Measurements from ENCODE around the gene TNRC18. TPM values are rescaled to one million over a fixed set of nuclear protein-coding genes. Genes with fewer than 3 reads are reported as not detected.

The TNRC18 gene
- polyA plus RNA-seq, 4 donors = 5.4 to 89.8 (median 29.2) TPM

DNA sequence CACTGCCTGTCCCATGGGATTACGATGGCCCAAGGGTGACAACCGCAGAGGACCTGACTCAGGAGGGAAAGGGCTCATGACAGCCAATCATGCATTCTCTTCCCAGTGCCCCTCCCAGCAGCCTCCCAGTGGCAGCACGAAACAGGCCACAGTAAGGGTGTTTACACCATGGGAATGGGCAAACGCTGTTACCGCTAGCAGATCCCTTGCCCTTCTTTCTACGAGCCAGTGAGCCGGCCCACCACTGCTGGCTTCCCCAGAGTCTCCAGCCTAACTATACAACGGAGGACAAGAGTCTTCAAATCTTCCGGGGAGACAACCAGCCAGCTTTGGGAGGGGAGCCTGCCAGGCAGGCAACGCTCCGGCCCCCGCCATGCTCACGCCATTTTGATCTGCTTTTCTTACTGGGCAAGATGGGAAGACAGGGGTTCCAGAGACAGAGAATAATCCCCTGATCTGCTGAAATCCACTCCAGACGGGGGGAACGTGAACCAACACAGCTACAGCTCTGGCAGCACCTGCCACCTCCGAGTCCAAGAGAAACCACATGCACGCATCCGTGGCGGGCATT is 71.1 kb downstream of the TNRC18 start:
- WGBS, 3 donors = 93 to 96% (median 96%) methylated on average over 19 of the region's 19 CpGs
- H3K27me3 ChIP-seq (ENCODE audit: control insufficient read depth in 3 of 3, insufficient read depth in 3 of 3, low read length in 3 of 3) = no peaks in the 10 kb centered on the region
- no peak overlapping the region for H3K27ac ChIP-seq (ENCODE audit: low read depth in 1 of 3, low read length in 2 of 3)
- FAIRE-seq (no peak), DNase-seq (no peak)
- no peaks in the 10 kb centered on the region for H3K9me3 ChIP-seq (ENCODE audit: control insufficient read depth in 2 of 2, insufficient read depth in 1 of 2, low read depth in 1 of 2, low read length in 1 of 2)
- peaks cover 10 to 97% (median 12%) of the 10 kb centered on the region in 3 donors for H3K36me3 ChIP-seq (ENCODE audit: control insufficient read depth in 3 of 3, insufficient read depth in 2 of 3, low read depth in 1 of 3, low read length in 3 of 3)
- no peak overlapping the region for H3K4me3 ChIP-seq (ENCODE audit: low read depth in 1 of 3, low read length in 3 of 3)
- peaks cover 0 to 28% (median 3%) of the 10 kb centered on the region in 3 donors for H3K4me1 ChIP-seq (ENCODE audit: control insufficient read depth in 3 of 3, insufficient read depth in 2 of 3, low read depth in 1 of 3, low read length in 2 of 3)

DNA sequence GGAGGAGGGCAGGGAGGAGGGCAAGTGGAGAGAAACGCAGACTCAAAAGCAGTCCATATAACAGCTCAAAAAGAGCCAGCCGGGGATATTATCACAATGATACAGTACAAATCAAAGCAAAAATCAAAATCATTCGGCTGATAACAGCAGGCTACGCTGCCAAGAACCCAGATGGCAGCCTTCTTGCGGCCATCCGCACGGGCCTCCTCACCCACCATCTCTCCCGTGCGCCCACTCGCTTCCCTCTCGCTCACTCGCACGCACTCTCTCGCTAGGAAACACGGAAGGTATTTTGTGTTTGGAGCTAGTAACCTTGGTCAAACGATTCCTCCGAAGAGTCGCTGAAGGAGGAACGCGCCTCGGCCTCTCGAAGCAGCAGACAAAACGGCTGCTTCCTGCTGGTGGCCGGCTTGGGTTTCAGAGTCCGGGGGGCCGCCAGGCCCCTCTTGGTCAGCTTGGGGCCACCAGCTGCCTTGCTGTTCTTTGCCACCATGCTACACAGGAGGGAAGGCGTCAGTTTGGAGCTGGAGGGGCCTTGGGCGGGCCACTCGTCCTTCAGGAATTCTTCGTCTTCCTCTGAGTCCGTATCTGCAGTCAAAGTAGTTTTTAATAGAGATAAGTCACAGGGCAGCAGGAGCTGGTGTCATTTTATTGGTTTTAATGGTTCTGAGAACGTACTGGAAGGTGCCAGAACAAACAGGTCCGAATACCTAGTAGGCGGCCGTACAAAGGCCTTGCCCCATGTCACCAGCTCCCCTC is 71.9 kb downstream of the TNRC18 start:
- peaks cover 7 to 94% (median 10%) of the 10 kb centered on the region in 3 donors for H3K36me3 ChIP-seq (ENCODE audit: control insufficient read depth in 3 of 3, insufficient read depth in 2 of 3, low read depth in 1 of 3, low read length in 3 of 3)
- no peaks in the 10 kb centered on the region for H3K9me3 ChIP-seq (ENCODE audit: control insufficient read depth in 2 of 2, insufficient read depth in 1 of 2, low read depth in 1 of 2, low read length in 1 of 2)
- H3K27me3 ChIP-seq (ENCODE audit: control insufficient read depth in 3 of 3, insufficient read depth in 3 of 3, low read length in 3 of 3) = no peaks in the 10 kb centered on the region
- no peak overlapping the region for H3K4me3 ChIP-seq (ENCODE audit: low read depth in 1 of 3, low read length in 3 of 3)
- no peak for DNase-seq
- 92 to 94% (median 93%) methylated on average over 35 of the region's 35 CpGs for WGBS, 3 donors
- no peak for FAIRE-seq
- H3K27ac ChIP-seq (ENCODE audit: low read depth in 1 of 3, low read length in 2 of 3) = no peak overlapping the region
- peaks cover 0 to 28% (median 3%) of the 10 kb centered on the region in 3 donors for H3K4me1 ChIP-seq (ENCODE audit: control insufficient read depth in 3 of 3, insufficient read depth in 2 of 3, low read depth in 1 of 3, low read length in 2 of 3)

DNA sequence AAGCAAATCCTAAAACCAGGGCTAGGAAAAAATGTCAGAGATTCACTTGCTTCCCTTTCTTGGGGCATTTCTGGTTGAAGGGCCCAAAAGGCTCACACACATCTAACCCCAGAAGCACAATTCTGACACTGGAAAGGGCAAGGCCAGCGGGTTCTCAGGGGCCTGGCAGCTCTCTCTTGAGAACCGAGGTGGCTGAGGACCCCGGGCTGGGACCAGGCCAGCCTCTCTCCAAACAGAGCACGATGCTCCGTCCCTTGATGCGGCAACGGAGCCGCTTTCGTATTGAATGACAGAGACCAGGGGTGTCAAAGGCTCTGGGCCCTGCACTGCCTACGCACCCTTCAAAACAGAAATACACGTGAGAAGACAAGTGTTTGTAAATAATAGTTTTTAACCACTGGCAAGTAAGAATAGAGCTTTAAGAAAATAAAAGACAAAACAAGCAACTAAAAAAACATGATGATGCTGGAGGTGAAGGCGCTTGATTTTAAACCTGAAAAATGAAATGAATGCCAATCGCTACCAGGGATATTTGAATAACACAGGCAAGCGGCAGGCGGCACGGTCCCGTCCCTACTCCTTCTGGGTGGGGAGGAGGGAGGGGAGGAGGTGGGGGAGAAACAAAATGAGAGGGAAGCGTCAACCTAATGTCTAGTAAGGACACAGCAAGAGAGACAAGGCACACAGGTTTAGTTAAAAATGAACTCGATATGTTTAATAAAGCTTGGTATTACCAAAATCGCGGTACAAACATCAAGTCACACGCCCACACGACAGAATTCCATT is 72.8 kb downstream of the TNRC18 start:
- FAIRE-seq = no peak
- Histone ChIP-seq H3K9me3 (ENCODE audit: control insufficient read depth in 2 of 2, insufficient read depth in 1 of 2, low read depth in 1 of 2, low read length in 1 of 2) (no peaks in the 10 kb centered on the region), H3K27ac (ENCODE audit: low read depth in 1 of 3, low read length in 2 of 3) (no peak overlapping the region), H3K36me3 (ENCODE audit: control insufficient read depth in 3 of 3, insufficient read depth in 2 of 3, low read depth in 1 of 3, low read length in 3 of 3) (peaks cover 7 to 94% (median 8%) of the 10 kb centered on the region in 3 donors), H3K4me1 (ENCODE audit: control insufficient read depth in 3 of 3, insufficient read depth in 2 of 3, low read depth in 1 of 3, low read length in 2 of 3) (peaks cover 0 to 28% (median 3%) of the 10 kb centered on the region in 3 donors), H3K27me3 (ENCODE audit: control insufficient read depth in 3 of 3, insufficient read depth in 3 of 3, low read length in 3 of 3) (no peaks in the 10 kb centered on the region), H3K4me3 (ENCODE audit: low read depth in 1 of 3, low read length in 3 of 3) (no peak overlapping the region)
- DNase-seq = no peak
- WGBS, 3 donors = 91 to 93% (median 92%) methylated on average over 23 of the region's 23 CpGs

DNA sequence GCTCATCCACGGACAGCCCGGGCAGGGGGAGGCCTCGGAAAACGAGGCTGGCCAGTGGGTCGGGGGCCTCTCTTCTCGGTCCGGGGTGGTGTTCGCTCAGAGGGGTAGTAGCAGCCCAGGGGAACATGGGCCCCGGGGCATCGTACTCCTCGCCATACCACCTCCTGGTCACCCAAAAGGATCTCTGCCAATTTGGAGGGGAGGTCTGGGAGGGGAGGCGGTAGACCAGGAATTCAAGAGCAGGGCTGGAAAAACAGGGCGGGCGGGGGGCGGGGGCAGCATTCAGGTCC is 73.5 kb downstream of the TNRC18 start:
- DNase-seq (no peak), FAIRE-seq (no peak)
- H3K36me3 ChIP-seq (ENCODE audit: control insufficient read depth in 3 of 3, insufficient read depth in 2 of 3, low read depth in 1 of 3, low read length in 3 of 3) = peaks cover 3 to 94% (median 10%) of the 10 kb centered on the region in 3 donors
- H3K4me1 ChIP-seq (ENCODE audit: control insufficient read depth in 3 of 3, insufficient read depth in 2 of 3, low read depth in 1 of 3, low read length in 2 of 3) = peaks cover 0 to 22% (median 0%) of the 10 kb centered on the region in 3 donors
- H3K9me3 ChIP-seq (ENCODE audit: control insufficient read depth in 2 of 2, insufficient read depth in 1 of 2, low read depth in 1 of 2, low read length in 1 of 2) = peaks cover 0 to under 1% of the 10 kb centered on the region in 2 donors
- no peak overlapping the region for H3K27ac ChIP-seq (ENCODE audit: low read depth in 1 of 3, low read length in 2 of 3)
- no peak overlapping the region for H3K4me3 ChIP-seq (ENCODE audit: low read depth in 1 of 3, low read length in 3 of 3)
- no peaks in the 10 kb centered on the region for H3K27me3 ChIP-seq (ENCODE audit: control insufficient read depth in 3 of 3, insufficient read depth in 3 of 3, low read length in 3 of 3)
- WGBS, 3 donors = 80 to 91% (median 84%) methylated on average over 14 to 15 of the region's 15 CpGs

DNA sequence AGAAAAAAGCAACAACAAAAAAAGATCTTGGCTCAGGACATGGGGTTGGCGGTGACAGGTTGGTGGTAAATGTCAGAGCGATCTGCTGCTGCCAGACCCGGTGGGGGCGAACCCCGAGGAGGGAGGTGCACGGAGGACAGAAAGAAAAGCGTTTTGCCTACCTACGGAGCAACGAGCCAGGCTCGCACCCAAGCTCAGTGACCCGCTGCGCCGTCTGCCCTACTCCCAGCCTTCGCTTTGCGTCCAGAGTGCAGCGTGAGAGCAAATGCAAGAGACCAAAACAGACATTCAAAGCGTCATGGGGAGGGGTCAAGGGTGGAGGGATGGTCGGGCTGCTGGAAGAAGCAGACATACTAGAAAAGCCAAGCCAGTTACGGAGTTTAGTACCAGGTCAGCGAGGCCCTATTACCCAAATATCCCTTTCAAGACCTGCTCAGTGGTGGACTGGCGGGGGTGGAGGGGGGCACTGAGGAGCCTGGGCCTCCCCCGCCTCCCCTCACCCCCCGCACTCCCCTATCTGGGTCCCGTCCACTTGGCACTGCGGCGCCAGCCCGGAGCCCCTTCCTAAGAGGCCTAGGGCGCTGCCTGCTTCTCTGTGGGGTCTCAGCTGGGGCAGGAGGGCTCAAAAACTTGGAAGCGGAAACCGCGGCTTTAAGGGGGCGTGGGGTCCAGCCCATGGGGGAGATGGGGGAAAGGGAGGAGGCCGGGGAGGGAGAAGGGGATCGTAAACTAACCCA is 74.0 kb downstream of the TNRC18 start:
- DNase-seq (no peak), FAIRE-seq (no peak)
- H3K4me3 ChIP-seq (ENCODE audit: low read depth in 1 of 3, low read length in 3 of 3) = no peak overlapping the region
- peaks cover 7 to 96% (median 15%) of the 10 kb centered on the region in 3 donors for H3K36me3 ChIP-seq (ENCODE audit: control insufficient read depth in 3 of 3, insufficient read depth in 2 of 3, low read depth in 1 of 3, low read length in 3 of 3)
- no peaks in the 10 kb centered on the region for H3K27me3 ChIP-seq (ENCODE audit: control insufficient read depth in 3 of 3, insufficient read depth in 3 of 3, low read length in 3 of 3)
- H3K9me3 ChIP-seq (ENCODE audit: control insufficient read depth in 2 of 2, insufficient read depth in 1 of 2, low read depth in 1 of 2, low read length in 1 of 2) = peaks cover 0 to 4% of the 10 kb centered on the region in 2 donors
- H3K27ac ChIP-seq (ENCODE audit: low read depth in 1 of 3, low read length in 2 of 3) = no peak overlapping the region
- WGBS, 3 donors = 80 to 92% (median 90%) methylated on average over 31 to 34 of the region's 34 CpGs
- H3K4me1 ChIP-seq (ENCODE audit: control insufficient read depth in 3 of 3, insufficient read depth in 2 of 3, low read depth in 1 of 3, low read length in 2 of 3) = peaks cover 0 to 18% (median 0%) of the 10 kb centered on the region in 3 donors

DNA sequence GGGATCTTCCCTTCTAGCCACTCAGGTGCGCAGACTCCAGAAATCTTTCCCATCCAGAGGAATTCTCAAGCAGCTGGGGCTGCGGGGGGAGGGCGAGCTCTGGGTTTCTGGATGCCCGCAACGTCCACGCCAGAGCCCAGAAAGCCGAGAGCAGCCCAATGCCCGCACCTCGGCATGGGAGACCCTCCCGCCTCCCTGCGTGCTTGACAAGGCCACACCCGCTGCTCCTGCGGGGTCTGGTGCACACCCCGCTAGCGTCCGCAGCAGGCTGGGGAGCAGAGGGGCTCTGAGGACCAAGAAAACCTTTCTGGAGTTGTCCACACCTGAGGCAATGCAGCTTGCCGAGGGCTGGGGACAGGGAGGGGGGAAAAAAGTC is 74.6 kb downstream of the TNRC18 start:
- H3K36me3 ChIP-seq (ENCODE audit: control insufficient read depth in 3 of 3, insufficient read depth in 2 of 3, low read depth in 1 of 3, low read length in 3 of 3) = peaks cover 13 to 96% (median 21%) of the 10 kb centered on the region in 3 donors
- H3K4me3 ChIP-seq (ENCODE audit: low read depth in 1 of 3, low read length in 3 of 3) = no peak overlapping the region
- H3K9me3 ChIP-seq (ENCODE audit: control insufficient read depth in 2 of 2, insufficient read depth in 1 of 2, low read depth in 1 of 2, low read length in 1 of 2) = peaks cover 0 to 10% of the 10 kb centered on the region in 2 donors
- no peak overlapping the region for H3K27ac ChIP-seq (ENCODE audit: low read depth in 1 of 3, low read length in 2 of 3)
- WGBS, 3 donors = 89 to 93% (median 89%) methylated on average over 17 of the region's 17 CpGs
- peaks cover 0 to 11% (median 0%) of the 10 kb centered on the region in 3 donors for H3K4me1 ChIP-seq (ENCODE audit: control insufficient read depth in 3 of 3, insufficient read depth in 2 of 3, low read depth in 1 of 3, low read length in 2 of 3)
- H3K27me3 ChIP-seq (ENCODE audit: control insufficient read depth in 3 of 3, insufficient read depth in 3 of 3, low read length in 3 of 3) = no peaks in the 10 kb centered on the region
- DNase-seq (no peak), FAIRE-seq (no peak)

DNA sequence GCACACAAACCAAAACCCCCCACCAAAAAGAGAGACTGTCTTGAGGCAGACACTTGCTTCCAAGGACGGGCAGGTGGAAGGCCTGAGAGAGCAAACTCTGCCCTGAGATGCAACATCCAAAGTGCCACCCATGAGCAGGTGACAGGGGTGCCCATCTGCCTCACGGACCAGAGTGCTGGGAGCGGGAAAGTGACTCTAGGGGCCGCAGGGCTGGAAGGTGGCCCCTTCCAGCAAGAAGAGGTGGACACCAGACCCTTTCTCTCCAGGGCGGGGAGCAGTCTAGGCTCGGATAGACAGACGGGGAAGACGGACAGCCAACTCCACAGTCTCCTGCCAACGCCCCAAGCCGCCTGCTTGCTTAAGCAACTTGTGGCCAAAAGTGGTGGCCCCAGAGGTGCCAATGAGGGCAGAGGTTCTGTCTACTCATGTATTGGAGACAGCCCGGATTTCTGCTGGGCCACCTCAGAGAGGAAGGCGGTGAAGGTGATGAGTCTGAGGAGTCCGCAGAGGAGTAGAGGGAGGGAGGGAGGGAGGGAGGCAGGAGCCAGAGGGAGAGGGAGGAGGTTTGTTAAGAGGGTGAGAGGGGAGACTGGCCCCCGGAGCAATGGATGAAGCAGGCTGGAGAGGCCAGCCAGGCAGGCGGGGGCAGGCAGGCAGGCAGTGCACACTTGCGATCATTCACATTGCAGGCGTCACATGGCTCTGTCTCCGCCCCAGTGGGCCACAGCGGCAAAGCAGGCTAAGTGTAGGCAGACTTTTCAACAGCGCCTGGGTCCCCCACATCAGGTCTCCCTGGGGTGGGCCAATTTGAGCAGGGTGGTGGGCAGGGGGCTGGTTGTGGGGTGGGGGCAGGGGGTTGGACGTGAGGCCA is 75.3 kb downstream of the TNRC18 start:
- no peak for FAIRE-seq
- Histone ChIP-seq H3K36me3 (ENCODE audit: control insufficient read depth in 3 of 3, insufficient read depth in 2 of 3, low read depth in 1 of 3, low read length in 3 of 3) (peaks cover 16 to 93% (median 24%) of the 10 kb centered on the region in 3 donors), H3K27ac (ENCODE audit: low read depth in 1 of 3, low read length in 2 of 3) (no peak overlapping the region), H3K9me3 (ENCODE audit: control insufficient read depth in 2 of 2, insufficient read depth in 1 of 2, low read depth in 1 of 2, low read length in 1 of 2) (peaks cover 0 to 12% of the 10 kb centered on the region in 2 donors), H3K4me1 (ENCODE audit: control insufficient read depth in 3 of 3, insufficient read depth in 2 of 3, low read depth in 1 of 3, low read length in 2 of 3) (peaks cover 0 to 5% (median 0%) of the 10 kb centered on the region in 3 donors), H3K27me3 (ENCODE audit: control insufficient read depth in 3 of 3, insufficient read depth in 3 of 3, low read length in 3 of 3) (no peaks in the 10 kb centered on the region), H3K4me3 (ENCODE audit: low read depth in 1 of 3, low read length in 3 of 3) (no peak overlapping the region)
- WGBS, 3 donors = 90 to 94% (median 92%) methylated on average over 20 to 21 of the region's 21 CpGs
- no peak for DNase-seq

All from small intestine (tissue), 7 donors.